ENCODE data around the gene TTC23L.

Gene TTC23L

GRCh38 chr5:34923694-34924461, 84.9 kb downstream of the TTC23L start:
- peak; percentile 14 to 66 (median 48) for DNase-seq

DNA sequence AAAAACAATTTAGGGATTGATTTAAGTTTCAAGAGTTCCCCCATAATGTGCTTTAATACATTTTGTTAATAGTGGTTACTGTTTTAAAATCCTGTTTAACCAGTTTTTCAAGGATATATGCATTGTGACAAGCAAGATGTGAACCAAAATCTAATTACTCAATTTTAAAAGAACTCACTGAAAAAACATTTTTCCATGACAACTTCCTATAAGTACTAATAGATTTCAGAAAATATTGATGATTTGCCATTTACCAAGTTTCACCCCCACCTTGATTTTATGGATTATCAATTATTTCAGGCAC, 85.5 kb downstream of the TTC23L start:
- DNase-seq = no peak

DNA sequence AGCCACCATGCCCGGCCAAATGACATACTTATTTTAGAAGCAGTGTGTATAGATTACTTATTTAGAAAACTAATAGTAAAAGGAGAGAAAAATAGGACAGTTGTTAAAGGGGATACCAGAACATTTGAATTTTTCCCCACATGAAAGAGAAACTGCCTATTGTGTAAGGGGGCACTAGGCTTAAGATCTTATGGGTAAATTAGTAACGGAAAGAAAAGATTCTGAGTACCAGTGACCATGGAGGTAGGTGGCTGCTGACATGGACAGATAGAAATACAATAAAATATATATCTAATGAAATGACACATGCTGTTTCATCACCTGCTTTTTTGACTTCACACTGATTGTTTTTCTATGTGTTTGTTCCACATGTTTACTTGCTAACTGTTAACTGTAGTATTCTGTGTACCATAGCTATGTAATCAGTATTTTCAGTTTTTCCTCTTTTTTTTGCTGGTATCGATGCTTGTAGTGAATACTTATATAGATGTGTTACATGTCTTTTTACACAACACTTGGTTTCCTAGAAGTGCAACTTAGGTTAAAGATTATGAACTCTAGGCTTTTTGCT, 87.4 kb downstream of the TTC23L start:
- no peak for DNase-seq

GRCh38 chr5:34927785-34928184, 88.8 kb downstream of the TTC23L start:
- DNase-seq = no peak

DNA sequence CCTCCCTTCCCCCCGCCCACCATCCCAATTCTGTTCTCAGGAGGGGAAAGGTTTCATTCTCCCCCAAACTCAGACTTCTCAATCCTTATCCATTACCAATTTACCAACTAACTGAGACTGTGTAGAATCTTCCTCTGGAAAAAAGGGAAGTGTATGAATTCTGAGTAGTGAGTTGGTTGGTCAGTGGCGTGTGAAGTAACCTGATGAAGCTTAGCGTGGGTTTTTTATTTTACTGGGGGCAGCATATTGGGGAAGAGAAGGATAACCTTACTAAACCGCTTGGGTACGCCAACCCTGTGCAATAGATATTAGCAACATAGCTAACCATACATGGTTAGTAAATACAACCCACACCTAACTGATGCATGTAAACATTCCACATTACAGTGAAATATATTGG, 89.3 kb downstream of the TTC23L start:
- peak; percentile 37 to 77 (median 71) for DNase-seq

DNA sequence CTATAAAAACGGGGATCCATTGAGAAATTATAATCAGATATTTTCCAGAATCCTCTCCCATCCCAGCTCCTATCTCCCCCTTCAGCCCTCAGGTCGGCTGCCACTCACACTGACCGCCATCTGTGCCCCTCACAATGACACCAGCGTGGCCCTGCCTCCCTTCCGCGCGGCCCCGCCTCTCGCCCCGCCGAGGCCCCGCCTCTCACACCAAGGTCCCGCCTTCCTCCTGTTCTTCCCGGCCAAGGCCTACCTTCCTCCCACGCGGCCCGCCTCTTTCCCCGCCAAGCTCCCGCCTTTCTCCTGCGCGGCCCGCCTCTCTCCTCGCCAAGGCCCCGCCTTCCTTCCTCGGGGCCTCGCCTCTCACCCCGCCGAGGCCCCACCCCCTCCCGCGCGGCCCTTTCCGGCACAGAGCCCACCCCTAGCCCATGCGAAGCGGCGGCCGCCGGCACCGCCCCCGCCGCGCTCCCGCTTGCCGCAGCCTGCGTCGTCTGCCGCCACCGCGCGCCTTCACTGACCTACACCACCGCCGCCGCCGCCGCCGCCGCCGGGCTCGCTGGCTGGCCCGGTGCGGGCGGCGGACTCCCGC, 90.3 kb downstream of the TTC23L start, which contains the start of gene DNAJC21:
DNAJC21 (plus strand) TSS at position 426 of the 586 bp plus-strand sequence. CDS start 261 bp downstream, outside the sequence.
- peak; percentile 98 to 100 (median 99) for DNase-seq

GRCh38 chr5:34929720-34930461, 90.9 kb downstream of the TTC23L start:
- DNase-seq = peak; percentile 84 to 95 (median 92)

DNA sequence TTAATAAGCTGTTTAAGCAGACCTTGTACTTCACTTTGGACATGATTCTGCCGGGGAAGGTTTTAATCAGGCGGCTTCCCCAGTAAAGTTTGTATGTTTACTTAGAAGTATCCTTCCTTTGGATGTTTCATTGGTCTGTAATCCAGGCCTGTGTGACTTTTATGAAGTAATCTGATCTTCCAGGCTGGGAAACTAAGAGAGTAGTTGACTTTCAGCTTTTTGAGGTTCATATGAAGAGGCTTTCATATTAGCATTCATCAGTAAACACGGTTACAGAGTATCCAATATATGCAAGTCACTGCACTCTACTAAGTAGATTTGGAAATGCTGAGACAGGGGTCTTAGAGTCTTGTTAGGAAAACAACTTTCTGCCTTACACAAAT, 91.5 kb downstream of the TTC23L start:
- peak in 1 of 4 experiments; percentile 2 for DNase-seq

- no peak for DNase-seq
Observed at GRCh38 chr5:34930870-34931269, 91.9 kb downstream of the TTC23L start.

DNA sequence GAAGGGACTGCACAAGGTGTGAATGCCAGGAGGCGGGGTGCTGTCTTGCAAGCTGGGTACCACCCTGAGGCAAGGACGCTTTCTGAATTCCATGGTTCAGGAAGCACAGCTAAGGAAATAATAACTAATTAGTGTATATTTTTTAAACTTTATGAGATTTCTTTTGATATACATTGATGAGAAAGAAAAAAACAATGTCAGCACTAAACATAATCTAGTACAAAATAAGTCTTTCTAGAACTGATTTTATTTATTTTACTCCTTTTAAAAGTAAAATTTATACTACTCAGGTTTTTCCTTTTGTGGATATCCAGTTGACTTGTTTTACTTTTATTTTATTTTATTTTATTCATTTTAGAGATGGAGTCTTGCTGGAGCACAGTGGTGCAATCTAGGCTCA, 94.0 kb downstream of the TTC23L start:
- no peak for DNase-seq

DNA sequence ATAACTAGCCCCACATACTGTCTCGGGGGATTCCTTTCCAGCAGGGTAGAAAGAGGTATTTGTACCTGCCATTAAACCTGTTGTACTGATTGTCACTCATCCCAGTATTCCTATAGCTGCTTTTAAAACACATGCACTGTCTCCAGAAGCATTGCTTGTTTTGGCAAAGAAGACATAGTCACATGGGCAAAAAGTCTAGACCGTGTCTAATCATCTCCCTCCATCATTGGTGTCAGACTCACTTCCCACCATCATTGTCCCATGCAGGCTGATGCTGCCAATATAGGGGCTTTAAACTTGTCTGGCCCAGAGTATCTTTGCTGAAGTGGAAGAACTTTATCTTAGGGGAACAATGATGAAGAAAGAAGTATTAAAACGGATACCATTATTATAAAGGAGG, 103.0 kb downstream of the TTC23L start:
- DNase-seq = no peak

GRCh38 chr5:34944044-34944443, 105.1 kb downstream of the TTC23L start:
- DNase-seq = no peak

DNA sequence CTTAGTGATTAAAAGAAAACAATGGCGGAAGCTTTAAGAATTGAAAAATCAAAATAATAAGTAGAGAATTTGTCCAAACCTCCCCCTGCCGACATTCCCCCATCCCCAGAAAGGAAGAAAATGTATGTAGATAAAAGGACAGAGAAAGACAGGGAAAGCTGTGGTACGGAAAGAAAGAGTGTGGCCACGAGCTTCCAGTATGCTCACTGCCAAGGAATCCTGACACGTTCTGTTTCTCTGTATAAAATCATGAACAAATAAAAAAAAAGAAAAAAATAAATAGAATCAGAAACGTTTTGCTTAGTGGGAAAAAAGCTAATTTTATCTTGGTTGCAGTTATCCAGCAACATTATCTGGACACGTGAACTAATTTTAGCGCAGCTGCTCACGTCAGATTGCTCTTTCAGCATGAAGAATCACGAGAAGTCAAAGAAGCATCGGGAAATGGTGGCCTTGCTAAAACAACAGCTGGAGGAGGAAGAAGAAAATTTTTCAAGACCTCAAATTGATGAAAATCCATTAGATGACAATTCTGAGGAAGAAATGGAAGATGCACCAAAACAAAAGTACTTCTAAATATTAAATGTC, 105.6 kb downstream of the TTC23L start:
- no peak for DNase-seq
